GM12875 (cell line): ENCODE data around the gene LEUTX.

Experiments used
- H3K4me3 ChIP-seq: one replicate; pipeline ENCODE4 v1.5.1; 2011; ENCODE audit warnings: low read depth, low read length, control low read depth
- CTCF ChIP-seq: IDR thresholded peaks from 2 replicates; pipeline ENCODE4 v1.5.1; 2011; ENCODE audit warnings: low read depth, mild to moderate bottlenecking, control low read depth, inconsistent platforms, low read length, moderate library complexity, borderline replicate concordance; ENCODE audit not compliant: insufficient read depth

The LEUTX gene

GRCh38 chr19:39778763-39779162 lies at the start of gene LEUTX:
Gene LEUTX (plus strand): TSS chr19:39778854. CDS start chr19:39778921, 67 bp downstream.
- H3K4me3 ChIP-seq = no peak within 1 kb of the TSS
- no peak for TF ChIP-seq CTCF

- TF ChIP-seq CTCF = no peak
- no peak overlapping the region for H3K4me3 ChIP-seq
These were observed 49.1 kb upstream of the LEUTX start for GRCh38 chr19:39729594-39729993.

DNA sequence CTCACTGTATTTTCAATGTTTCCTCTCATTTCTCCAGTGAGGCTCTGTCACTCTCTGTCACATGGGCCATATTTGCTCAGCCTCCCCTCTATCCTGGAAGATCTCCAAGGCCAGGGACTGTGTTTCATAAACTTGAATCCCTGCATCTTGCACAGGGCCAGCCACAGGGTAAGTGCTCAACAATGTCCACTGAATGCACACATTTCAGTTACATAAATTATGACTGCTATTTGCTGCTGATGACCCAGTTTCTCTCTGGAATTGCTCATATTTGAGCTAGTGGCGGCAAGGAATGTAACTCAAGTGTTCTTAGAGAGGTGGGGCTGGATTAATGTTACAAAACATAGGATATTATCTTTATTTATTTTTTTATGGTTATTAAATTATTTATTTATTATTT lies 47.0 kb upstream of the LEUTX start:
- TF ChIP-seq CTCF = no peak
- no peak overlapping the region for H3K4me3 ChIP-seq

DNA sequence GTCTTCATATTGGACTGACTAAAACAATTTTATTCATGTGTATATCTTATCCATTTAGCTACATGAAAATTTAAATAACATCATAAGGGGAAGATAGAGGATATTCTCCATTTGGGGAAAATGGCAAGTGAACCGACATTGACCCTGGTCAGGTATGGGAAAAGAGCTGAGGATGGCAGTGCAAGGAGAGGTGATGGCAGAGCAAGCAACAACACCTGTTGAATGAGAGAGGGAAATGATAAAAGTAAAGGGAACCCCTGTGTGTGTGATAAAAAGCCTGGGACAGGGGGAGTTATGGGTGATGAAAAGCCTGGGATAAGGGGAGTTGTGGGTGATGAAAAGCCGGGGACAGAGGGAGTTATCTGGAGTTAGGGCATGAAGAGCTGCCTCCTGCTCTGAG lies 44.8 kb upstream of the LEUTX start:
- no peak overlapping the region for H3K4me3 ChIP-seq
- TF ChIP-seq CTCF = no peak

- H3K4me3 ChIP-seq = no peak overlapping the region
- TF ChIP-seq CTCF = no peak
These were observed 43.0 kb upstream of the LEUTX start for GRCh38 chr19:39735688-39736087.

GRCh38 chr19:39736088-39736487 lies 42.6 kb upstream of the LEUTX start:
- no peak for TF ChIP-seq CTCF
- no peak overlapping the region for H3K4me3 ChIP-seq

DNA sequence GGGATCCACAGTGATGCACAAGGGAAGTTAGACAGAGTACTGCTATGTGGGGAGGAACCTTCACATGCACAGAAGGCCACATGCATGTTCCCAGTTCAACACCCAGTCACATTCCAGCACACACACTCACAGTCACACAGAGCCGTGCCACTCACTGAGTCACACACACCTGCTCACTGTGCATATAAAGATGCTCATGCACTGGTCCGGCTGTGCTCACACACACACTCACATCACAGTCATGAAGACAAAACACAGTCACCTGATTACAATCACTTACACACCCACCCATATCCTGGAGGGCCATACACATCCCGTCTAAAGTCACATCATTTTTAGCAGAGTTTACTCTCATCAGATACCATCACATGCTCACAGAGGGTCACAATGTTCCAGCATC lies 41.3 kb upstream of the LEUTX start:
- no peak overlapping the region for H3K4me3 ChIP-seq
- TF ChIP-seq CTCF = no peak
